Stimulated activated CD4-positive, alpha-beta T cell treated with anti-CD3 and anti-CD28 coated beads, Interleukin-15, amount 100 ng/mL, for 24 hours (primary cell): ENCODE measurements around the gene RRM2.
A peak's percentile ranks its signal among the peaks of the same experiment; 100 is the strongest.
"Not testable (repeated sequence)": the region's sequence is repeated elsewhere in the genome, so short reads cannot be mapped to it uniquely, and the experiment has no call there.

ENCODE experiments used
- DNase-seq: peaks from one replicate; pipeline ENCODE4 v3.0.0-alpha.2; 2020

The RRM2 gene

GRCh38 chr2:10091889-10092244 lies 30.7 kb upstream of the RRM2 start:
- not testable (repeated sequence) for DNase-seq

DNA sequence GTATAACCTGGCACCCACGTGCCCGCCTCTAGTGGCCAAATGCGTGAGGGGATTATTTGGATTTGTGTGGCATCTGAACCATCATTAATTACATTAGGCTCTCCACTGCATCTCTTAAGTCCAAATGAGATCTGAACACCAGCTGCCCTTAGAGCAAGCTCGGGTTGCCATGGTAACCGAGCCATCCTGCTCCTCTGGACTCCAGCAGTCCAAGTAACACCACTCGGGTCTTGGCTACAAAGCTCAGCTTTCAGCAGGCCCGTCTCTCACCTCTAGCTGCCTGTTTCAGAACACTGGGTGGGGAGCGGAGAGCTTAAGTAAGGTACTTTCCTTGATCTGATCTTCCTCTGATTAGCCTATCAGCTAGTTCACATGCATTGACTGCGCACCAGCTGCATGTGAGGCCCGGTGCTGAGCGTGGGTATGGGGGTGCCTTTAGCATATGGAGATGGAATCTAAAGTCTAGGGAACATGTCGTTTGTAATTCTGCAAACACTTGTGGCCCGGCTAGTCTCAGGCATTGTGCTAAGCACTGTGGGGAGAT lies 28.2 kb upstream of the RRM2 start:
- DNase-seq, result no peak

DNA sequence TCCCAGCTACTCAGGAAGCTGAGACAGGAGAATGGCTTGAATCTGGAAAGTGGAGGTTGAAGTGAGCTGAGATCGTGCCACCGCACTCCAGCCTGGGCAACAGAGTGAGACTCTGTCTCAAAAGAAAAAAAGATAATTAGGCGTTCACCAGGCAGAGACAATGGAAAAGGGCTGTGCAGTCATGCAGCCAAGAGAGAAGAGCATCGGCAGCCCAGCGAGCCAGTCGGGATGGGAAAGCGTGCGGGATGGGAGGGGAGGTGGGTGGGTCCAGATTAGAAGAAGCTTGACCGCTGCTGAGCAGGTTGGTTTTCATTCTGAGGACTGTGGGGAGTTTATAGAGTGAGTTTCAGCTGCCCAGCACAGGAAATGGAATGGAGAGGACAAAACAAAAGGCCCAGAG lies 27.4 kb upstream of the RRM2 start:
- DNase-seq, result no peak

DNA sequence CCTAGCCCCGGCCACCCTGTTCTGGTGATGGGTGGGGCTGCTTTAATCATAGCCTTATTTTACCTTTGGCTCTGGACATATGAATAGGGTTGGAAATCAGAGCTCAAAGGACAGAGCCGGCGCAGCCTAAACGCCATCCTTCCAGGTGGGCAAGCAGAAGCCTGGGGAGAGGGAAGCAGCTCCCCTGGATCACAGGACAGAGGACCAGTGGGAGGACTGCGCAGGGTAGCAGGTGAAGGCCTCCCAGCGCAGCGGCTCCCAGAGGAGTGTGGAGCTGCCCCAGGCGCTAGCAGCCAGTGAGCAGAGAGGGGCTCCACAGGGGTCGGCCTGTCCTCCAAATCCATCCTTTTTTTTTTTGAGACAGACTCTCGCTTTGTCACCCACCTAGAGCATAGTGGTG lies 25.9 kb upstream of the RRM2 start:
- DNase-seq, result no peak

GRCh38 chr2:10097352-10098148 lies 25.0 kb upstream of the RRM2 start:
- DNase-seq, result peak; percentile 61

GRCh38 chr2:10101491-10101890 lies 21.0 kb upstream of the RRM2 start:
- DNase-seq, result no peak

DNA sequence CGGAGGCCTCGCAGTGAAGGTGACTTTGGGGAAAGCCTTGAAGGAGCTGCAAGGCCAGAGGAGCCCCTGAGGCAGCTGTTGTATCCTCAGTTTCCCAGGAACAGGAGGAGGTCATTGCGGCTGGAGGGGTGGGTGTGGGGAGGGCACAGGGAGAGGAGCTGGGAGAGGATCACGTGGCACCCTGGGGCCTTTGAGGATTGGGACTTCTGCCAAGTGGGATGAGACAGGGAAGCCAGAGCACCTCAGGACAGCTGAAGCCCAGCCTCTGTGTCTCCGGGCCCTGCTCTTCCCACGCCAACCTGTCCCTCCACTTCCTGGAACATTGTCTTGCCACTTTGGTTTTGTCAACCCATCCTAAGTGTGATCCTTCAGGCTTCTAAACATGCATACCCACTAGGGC lies 19.4 kb upstream of the RRM2 start:
- no peak for DNase-seq

DNA sequence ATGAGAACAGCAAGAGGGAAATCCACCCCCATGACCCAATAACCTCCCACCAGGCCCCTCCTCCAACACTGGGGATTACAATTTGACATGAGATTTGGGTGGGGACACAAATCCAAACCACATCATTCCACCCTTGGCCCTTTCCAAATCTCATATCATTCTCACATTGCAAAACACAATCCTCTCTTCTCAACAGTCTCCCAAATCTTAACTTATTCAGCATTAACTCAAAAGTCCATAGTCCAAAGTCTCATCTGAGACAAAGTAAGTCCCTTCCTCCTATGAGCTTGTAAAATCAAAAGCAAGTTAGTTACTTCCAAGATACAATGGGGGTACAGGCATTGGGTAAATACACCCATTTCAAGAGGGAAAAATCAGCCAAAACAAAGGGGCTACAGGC lies 17.6 kb upstream of the RRM2 start:
- DNase-seq, result not testable (repeated sequence)

GRCh38 chr2:10109311-10109710 lies 13.2 kb upstream of the RRM2 start:
- DNase-seq, result no peak

- DNase-seq, result no peak
These were observed 3.6 kb upstream of the RRM2 start for GRCh38 chr2:10119027-10119325.

DNA sequence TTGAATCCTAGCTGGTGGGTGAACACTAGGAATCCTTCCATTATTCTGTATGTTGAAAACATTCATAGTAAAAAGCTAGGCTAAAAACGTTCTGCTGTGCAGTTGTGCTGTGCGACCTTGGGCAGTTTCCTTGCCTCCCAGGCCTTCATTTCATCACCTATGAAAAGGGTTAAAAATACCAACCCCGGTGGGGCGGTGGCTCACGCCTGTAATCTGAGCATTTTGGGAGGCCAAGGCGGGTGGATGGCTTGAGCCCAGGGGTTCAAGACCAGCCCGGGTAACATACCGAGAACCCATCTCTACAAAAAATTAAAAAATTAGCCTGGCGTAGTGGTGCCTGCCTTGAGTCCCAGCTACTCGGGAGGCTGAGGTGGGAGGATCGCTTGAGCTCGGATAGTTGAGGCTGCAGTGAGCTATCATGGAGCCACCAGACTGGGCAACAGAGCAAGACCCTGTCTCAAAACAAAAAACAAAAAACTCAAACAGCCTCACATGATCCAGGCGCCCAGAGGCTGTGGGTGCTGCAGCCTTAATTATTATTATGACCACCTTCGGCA lies 2.9 kb upstream of the RRM2 start:
- DNase-seq, result no peak

GRCh38 chr2:10120158-10120876 lies 2.2 kb upstream of the RRM2 start:
- DNase-seq, result peak; percentile 99

DNA sequence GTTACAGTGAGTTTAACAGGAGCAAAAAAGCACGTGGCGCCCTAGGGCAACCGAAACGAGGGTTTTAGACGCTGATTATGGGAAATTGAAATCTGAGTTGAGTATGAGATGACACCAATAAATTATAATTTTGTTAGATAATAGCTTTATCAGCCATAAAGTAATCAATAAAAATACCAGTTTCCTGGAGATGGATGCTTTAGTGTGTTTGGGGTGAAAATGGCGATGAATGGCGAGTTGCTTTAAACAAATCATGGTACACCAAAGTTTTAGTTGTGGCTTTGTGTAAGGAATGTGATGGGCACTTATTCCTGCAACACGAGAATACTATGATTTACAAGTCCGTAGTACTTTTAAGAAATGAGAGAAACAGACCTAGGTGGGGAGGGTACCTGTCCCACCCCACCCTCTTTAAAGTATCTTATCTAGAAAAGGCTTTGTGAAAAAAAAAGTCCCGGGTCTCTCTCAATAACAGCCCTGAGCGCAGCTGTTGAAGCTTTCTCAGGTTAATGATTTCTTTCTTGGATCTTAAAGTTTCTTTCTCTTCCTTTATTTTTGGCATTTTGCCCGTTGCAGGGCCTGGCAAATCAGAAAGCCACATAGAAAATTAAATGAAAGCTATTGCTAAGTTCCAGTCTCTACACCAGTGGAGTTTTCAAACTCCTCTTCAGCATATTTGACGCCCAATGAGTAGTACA lies 1.5 kb upstream of the RRM2 start:
- no peak for DNase-seq

DNA sequence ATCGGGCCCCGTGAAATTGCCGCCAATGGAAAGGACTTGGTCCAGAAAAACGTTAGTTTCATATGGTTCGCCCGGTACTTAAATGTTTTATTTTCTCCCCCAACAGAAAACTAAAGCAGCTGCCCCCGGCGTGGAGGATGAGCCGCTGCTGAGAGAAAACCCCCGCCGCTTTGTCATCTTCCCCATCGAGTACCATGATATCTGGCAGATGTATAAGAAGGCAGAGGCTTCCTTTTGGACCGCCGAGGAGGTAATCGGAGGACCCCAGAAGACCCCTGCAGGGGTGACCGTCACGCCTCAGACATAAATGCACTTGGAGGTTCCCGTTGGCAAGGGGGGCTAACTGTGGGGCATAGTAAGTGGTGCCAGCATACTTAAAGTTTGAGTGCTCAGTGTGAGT lies 742 bp downstream of the RRM2 start:
- DNase-seq, result no peak

DNA sequence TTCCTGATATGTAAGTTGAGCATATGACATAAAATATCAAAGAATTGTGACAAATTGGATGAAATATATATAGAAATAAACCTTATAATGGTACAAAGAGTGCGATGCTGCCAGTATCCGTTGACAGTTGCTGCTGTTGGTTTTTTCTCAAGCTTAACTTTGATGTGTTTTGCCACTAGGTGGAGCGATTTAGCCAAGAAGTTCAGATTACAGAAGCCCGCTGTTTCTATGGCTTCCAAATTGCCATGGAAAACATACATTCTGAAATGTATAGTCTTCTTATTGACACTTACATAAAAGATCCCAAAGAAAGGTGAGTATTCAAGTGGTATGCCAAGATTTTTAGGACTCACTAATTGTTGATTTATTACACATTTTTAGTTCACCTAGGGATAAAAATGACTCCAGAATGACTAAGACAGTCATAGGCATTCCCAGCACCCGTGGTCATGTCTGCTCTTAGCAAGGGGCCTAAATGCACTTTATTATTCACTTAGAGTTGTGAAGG lies 2.1 kb downstream of the RRM2 start:
- peak; percentile 42 for DNase-seq

DNA sequence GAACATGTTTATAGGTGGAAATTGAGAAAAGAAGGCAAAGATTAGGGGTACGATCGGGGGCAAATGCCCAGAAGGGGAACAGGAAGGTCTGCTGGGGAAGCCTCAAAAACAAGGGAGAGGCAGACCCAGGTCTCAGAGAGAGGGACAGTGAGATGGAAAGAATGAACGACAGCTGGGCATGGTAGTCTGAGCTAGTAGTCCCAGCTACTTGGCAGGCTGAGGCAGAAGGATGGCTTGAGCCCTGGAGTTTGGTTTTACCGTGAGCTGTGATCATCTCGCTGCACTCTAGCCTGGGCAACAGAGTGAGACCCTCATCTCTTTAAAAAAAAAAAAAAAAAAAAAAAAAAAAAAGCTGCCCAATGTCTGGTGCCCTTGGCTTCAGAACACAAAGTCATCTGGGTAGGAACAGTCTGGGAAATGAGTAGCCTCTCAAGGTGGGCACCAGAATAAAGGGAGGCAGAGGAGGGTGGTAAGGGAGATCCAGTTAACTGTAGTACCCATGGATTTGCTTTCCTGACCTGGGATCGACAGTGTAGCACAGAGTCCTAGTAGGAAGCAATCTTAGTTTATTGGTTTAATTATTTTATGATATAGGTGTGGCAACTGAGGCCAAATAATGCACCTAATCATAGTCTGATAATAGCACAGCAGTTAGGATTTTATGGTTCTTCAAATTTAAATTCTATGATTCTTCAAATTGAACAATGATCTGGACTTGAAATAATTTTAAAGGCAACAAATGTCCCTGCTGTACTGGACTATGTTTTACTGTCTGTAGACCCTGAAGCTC lies 3.5 kb downstream of the RRM2 start:
- no peak for DNase-seq

- no peak for DNase-seq
These were observed 4.1 kb downstream of the RRM2 start for GRCh38 chr2:10126632-10127026.

DNA sequence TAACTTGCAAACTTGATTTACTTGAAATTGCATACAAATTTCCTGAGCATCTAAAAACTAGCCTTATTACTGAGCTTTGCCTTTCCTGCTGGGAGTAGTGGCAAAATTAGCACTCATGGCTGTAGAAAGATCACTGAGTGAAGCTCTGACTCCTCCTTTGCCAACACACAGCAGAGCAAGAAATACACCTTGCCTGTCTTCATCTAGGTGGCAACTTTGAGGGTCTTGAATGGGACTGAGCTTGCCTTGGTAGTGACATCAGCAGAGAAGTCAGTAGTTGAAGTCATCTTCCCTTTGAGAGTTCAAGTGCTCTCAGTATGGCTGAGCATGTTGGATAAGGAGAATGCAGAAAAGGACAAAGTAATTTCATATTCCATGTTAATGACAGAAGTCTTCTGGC lies 5.9 kb downstream of the RRM2 start:
- DNase-seq, result no peak

GRCh38 chr2:10129490-10129889 lies 7.0 kb downstream of the RRM2 start:
- no peak for DNase-seq

DNA sequence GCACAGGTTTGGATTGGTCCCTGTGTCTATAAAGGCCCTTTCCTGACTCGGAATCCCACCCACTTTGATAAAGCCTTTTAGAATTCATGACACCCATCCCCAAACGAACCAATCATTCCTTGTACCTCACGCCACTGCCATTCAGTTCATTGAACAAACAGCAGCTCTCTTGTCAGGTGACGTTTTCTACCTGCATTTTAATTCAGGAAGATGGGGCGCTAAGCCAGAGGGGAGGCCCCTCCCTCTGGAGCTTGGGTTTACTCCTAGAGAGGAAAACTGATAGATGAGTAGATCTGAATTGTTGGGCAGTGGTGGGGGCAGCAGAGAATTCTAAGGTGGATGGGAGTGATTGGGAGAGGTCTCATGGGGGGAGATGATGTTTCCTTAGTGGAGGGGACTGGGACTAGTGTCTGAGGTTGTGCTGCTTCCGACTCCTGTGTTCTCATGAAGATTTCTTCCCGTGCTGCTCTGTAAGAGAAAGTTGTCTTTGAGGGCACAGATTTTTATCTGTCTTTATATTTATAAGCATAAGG lies 9.6 kb downstream of the RRM2 start:
- DNase-seq, result no peak

DNA sequence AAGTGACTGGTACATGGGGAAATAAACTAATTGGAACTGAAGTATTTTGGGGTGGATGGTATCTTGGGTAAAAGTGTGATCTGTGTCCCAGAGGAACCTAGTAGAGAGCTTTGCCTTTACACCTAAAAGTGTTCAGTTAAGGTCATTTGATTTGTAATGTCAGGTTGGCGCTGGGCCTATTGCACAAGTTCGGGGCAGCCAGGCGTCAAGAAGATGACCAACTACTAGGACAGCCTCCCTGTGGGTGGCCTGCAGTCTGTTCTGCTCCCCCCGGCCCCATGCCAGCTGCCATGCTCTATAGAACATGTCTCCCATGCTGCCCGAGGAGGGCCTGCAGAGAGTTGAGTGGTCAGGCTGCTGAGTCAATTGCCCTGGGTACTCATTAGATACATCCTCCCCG lies 10.1 kb downstream of the RRM2 start:
- DNase-seq, result peak; percentile 23

- no peak for DNase-seq
These were observed 10.6 kb downstream of the RRM2 start for GRCh38 chr2:10132996-10133647.
